Smooth muscle cell (in vitro differentiated cells): ENCODE measurements around the gene PDGFD. TPM values are rescaled to one million over a fixed set of nuclear protein-coding genes. Genes with fewer than 3 reads are reported as not detected.
A peak's percentile ranks its signal among the peaks of the same experiment; 100 is the strongest.

Experiments used
- DNase-seq: peaks from one replicate; lab custom pipeline; 2025; ENCODE audit not compliant: unreplicated experiment; lab: John Stamatoyannopoulos, UW
- H2AFZ ChIP-seq: fragments of 200-600 bp; sonication (generic); 2 replicates; pipeline ENCODE4 v1.6.0; 2016; ENCODE audit warnings: antibody characterized with exemption, low read depth, mild to moderate bottlenecking
- H3F3A ChIP-seq: fragments of 200-600 bp; sonication (generic); 2 replicates; pipeline ENCODE4 v1.6.0; 2017; ENCODE audit warnings: antibody characterized with exemption, low read depth
- H3K27ac ChIP-seq: fragments of 200-600 bp; sonication (generic); 2 replicates; pipeline ENCODE4 v1.5.1; 2016; ENCODE audit warnings: low read depth, mild to moderate bottlenecking
- H3K27me3 ChIP-seq: fragments of 200-600 bp; sonication (generic); 2 replicates; pipeline ENCODE4 v1.6.1; 2016; ENCODE audit warnings: low read depth, mild to moderate bottlenecking
- H3K36me3 ChIP-seq: fragments of 200-600 bp; sonication (generic); 2 replicates; pipeline ENCODE4 v1.5.1; 2016; ENCODE audit warnings: low read depth
- H3K4me1 ChIP-seq: fragments of 200-600 bp; sonication (generic); 2 replicates; pipeline ENCODE4 v1.5.1; 2016; ENCODE audit warnings: low read depth
- H3K4me2 ChIP-seq: fragments of 200-600 bp; sonication (generic); 2 replicates; pipeline ENCODE4 v1.6.0; 2016; ENCODE audit warnings: mild to moderate bottlenecking
- H3K4me3 ChIP-seq: fragments of 200-600 bp; sonication (generic); 2 replicates; pipeline ENCODE4 v1.5.1; 2016; ENCODE audit warnings: mild to moderate bottlenecking
- H3K79me2 ChIP-seq: fragments of 200-600 bp; sonication (generic); 2 replicates; pipeline ENCODE4 v1.6.0; 2016; ENCODE audit warnings: low read depth, mild to moderate bottlenecking
- H3K9ac ChIP-seq: fragments of 200-600 bp; sonication (generic); 2 replicates; pipeline ENCODE4 v1.6.0; 2016; ENCODE audit warnings: low read depth
- H3K9me3 ChIP-seq: fragments of 200-600 bp; sonication (generic); replicated peaks from 2 replicates; pipeline ENCODE4 v1.5.1; 2016; ENCODE audit warnings: low read depth
- H4K20me1 ChIP-seq: fragments of 200-600 bp; sonication (generic); 2 replicates; pipeline ENCODE4 v1.6.0; 2016; ENCODE audit warnings: low read depth
- WGBS: methylation state at CpG from one replicate; pipeline ENCODE4 v1.1.7; 2016; ENCODE audit warnings: low lambda C conversion rate; 5-methylcytosine and 5-hydroxymethylcytosine counted together
- polyA plus RNA-seq: library from polyadenylated mRNA; unstranded; fragments of >200 nt; fragmentation: Nextera tagmentation; extraction: Ambion mirVana; gene quantifications from 2 replicates; pipeline ENCODE4 v1.2.1, GENCODE V29; 2016
- total RNA-seq: library from RNA; depleted of rRNA; stranded (reverse); fragments of >200 nt; gene quantifications from 2 replicates; pipeline ENCODE4 v1.2.3, GENCODE V29; 2014
- TF ChIP-seq, protein P1 (sequence below): fragments of 200-600 bp; sonication (generic); IDR thresholded peaks from 2 replicates; pipeline ENCODE4 v1.5.1; 2017; ENCODE audit warnings: borderline replicate concordance, mild to moderate bottlenecking, antibody characterized with exemption; ENCODE audit not compliant: insufficient read depth, poor library complexity, severe bottlenecking

The PDGFD gene
- total and polyA plus RNA-seq, 2 experiments from 2014 or later, result 1.5 to 10.0 TPM

- H3K9me3 ChIP-seq, result no peaks in the 10 kb centered on the region
- no peak overlapping the region for H3K4me2 ChIP-seq
- DNase-seq, result no peak
- TF ChIP-seq, protein P1, sequence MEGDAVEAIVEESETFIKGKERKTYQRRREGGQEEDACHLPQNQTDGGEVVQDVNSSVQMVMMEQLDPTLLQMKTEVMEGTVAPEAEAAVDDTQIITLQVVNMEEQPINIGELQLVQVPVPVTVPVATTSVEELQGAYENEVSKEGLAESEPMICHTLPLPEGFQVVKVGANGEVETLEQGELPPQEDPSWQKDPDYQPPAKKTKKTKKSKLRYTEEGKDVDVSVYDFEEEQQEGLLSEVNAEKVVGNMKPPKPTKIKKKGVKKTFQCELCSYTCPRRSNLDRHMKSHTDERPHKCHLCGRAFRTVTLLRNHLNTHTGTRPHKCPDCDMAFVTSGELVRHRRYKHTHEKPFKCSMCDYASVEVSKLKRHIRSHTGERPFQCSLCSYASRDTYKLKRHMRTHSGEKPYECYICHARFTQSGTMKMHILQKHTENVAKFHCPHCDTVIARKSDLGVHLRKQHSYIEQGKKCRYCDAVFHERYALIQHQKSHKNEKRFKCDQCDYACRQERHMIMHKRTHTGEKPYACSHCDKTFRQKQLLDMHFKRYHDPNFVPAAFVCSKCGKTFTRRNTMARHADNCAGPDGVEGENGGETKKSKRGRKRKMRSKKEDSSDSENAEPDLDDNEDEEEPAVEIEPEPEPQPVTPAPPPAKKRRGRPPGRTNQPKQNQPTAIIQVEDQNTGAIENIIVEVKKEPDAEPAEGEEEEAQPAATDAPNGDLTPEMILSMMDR, result no peak
- H4K20me1 ChIP-seq, result no peaks in the 10 kb centered on the region
- no peaks in the 10 kb centered on the region for H3K27me3 ChIP-seq
- WGBS, result 44% methylated on average over 3 of the region's 3 CpGs
- peak overlapping the region; percentile 24 for H2AFZ ChIP-seq
- H3K27ac ChIP-seq, result no peak overlapping the region
- H3K36me3 ChIP-seq, result no peaks in the 10 kb centered on the region
- H3K9ac ChIP-seq, result no peak overlapping the region
- H3K79me2 ChIP-seq, result no peaks in the 10 kb centered on the region
- H3K4me1 ChIP-seq, result no peaks in the 10 kb centered on the region
- H3K4me3 ChIP-seq, result no peak overlapping the region
- H3F3A ChIP-seq, result no peaks in the 10 kb centered on the region
Observed at GRCh38 chr11:104098555-104098954, 65.4 kb downstream of the PDGFD start.

GRCh38 chr11:104098132-104098531, 65.8 kb downstream of the PDGFD start:
- Histone ChIP-seq H3K36me3 (no peaks in the 10 kb centered on the region), H3K27me3 (no peaks in the 10 kb centered on the region), H3F3A (no peaks in the 10 kb centered on the region), H3K79me2 (no peaks in the 10 kb centered on the region), H2AFZ (no peak overlapping the region), H3K4me1 (no peaks in the 10 kb centered on the region), H3K4me3 (no peak overlapping the region), H3K9ac (no peak overlapping the region), H3K4me2 (no peak overlapping the region), H3K9me3 (no peaks in the 10 kb centered on the region), H4K20me1 (no peaks in the 10 kb centered on the region), H3K27ac (no peak overlapping the region)
- WGBS, result 96% methylated on average over 1 of the region's 1 CpG
- TF ChIP-seq, protein P1, result no peak
- no peak for DNase-seq

GRCh38 chr11:104096900-104097299, 67.0 kb downstream of the PDGFD start:
- Histone ChIP-seq H3F3A (no peaks in the 10 kb centered on the region), H4K20me1 (no peaks in the 10 kb centered on the region), H3K79me2 (no peaks in the 10 kb centered on the region), H3K4me3 (no peak overlapping the region), H3K9ac (no peak overlapping the region), H2AFZ (no peak overlapping the region), H3K27ac (no peak overlapping the region), H3K4me2 (no peak overlapping the region), H3K27me3 (no peaks in the 10 kb centered on the region), H3K4me1 (no peaks in the 10 kb centered on the region), H3K9me3 (no peaks in the 10 kb centered on the region), H3K36me3 (no peaks in the 10 kb centered on the region)
- TF ChIP-seq, protein P1, result no peak
- 52% methylated on average over 4 of the region's 4 CpGs for WGBS
- no peak for DNase-seq

DNA sequence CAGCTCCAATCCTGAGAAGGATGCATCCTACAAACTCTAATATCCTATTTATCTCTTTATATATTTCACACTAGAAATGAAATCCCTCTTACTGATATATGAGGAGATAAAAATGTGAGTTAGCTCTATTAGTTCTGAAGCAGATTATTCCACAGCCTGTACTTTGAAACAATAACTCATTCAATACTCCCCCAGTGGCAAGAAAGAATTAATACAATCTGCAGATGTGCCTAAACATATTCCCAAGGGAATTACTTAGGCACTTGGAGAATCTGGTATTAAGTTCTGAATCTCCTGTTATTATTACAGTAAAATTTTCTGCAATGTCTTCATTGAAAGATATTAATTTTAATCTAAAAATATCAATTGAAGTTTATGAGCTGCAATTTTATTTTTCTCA, 68.2 kb downstream of the PDGFD start:
- H3K27ac ChIP-seq, result no peak overlapping the region
- no peaks in the 10 kb centered on the region for H3K9me3 ChIP-seq
- H3K79me2 ChIP-seq, result no peaks in the 10 kb centered on the region
- H3K9ac ChIP-seq, result no peak overlapping the region
- no peak overlapping the region for H2AFZ ChIP-seq
- no peaks in the 10 kb centered on the region for H4K20me1 ChIP-seq
- DNase-seq, result no peak
- H3F3A ChIP-seq, result no peaks in the 10 kb centered on the region
- TF ChIP-seq, protein P1, result no peak
- H3K4me2 ChIP-seq, result no peak overlapping the region
- no peaks in the 10 kb centered on the region for H3K4me1 ChIP-seq
- no peaks in the 10 kb centered on the region for H3K27me3 ChIP-seq
- H3K4me3 ChIP-seq, result no peak overlapping the region
- no peaks in the 10 kb centered on the region for H3K36me3 ChIP-seq
